Stimulated activated CD8-positive, alpha-beta memory T cell treated with anti-CD3 and anti-CD28 coated beads, Interleukin-12 subunit alpha, Interleukin-12 subunit beta, amount 100 ng/mL, for 24 hours (primary cell): ENCODE data around the gene ARFIP2.
"Not testable (repeated sequence)": the region's sequence is repeated elsewhere in the genome, so short reads cannot be mapped to it uniquely, and the experiment has no call there.

ENCODE experiments used
- DNase-seq: peaks from one replicate; pipeline ENCODE4 v3.0.0-alpha.2; 2020; ENCODE audit errors: extremely low read depth

The ARFIP2 gene

GRCh38 chr11:6481012-6481923 is at the start of gene ARFIP2, which contains the start of gene TIMM10B:
ARFIP2 (minus strand) TSS chr11:6481331; CDS start chr11:6480421, 910 bp downstream.
TIMM10B (plus strand) TSS chr11:6481501; CDS start chr11:6481517, 16 bp downstream.
- peak; percentile 95 for DNase-seq

GRCh38 chr11:6530848-6531247 is 49.7 kb upstream of the ARFIP2 start:
- no peak for DNase-seq

- DNase-seq = no peak
These were observed 48.1 kb upstream of the ARFIP2 start for GRCh38 chr11:6529266-6529665.

GRCh38 chr11:6526411-6527135 is 45.4 kb upstream of the ARFIP2 start:
- no peak for DNase-seq

- no peak for DNase-seq
These were observed 42.1 kb upstream of the ARFIP2 start for GRCh38 chr11:6523253-6523652.

GRCh38 chr11:6521946-6522345 is 40.8 kb upstream of the ARFIP2 start:
- not testable (repeated sequence) for DNase-seq

- no peak for DNase-seq
These were observed 39.1 kb upstream of the ARFIP2 start for GRCh38 chr11:6520265-6520664.

- DNase-seq = no peak
These were observed 35.7 kb upstream of the ARFIP2 start for GRCh38 chr11:6516865-6517264.

- DNase-seq = no peak
These were observed 24.6 kb upstream of the ARFIP2 start for GRCh38 chr11:6505577-6506240.

GRCh38 chr11:6504166-6504565 is 23.0 kb upstream of the ARFIP2 start:
- no peak for DNase-seq

GRCh38 chr11:6502382-6502781 is 21.3 kb upstream of the ARFIP2 start:
- no peak for DNase-seq

GRCh38 chr11:6498544-6498943 is 17.4 kb upstream of the ARFIP2 start:
- DNase-seq = no peak

- DNase-seq = no peak
These were observed 17.0 kb upstream of the ARFIP2 start for GRCh38 chr11:6498121-6498520.

- no peak for DNase-seq
These were observed 16.1 kb upstream of the ARFIP2 start, which contains the start of gene DNHD1 for GRCh38 chr11:6497069-6497839. DNHD1 (plus strand) TSS chr11:6497280; CDS start chr11:6498216, 936 bp downstream.

- no peak for DNase-seq
These were observed 8.2 kb upstream of the ARFIP2 start for GRCh38 chr11:6489306-6489705.

GRCh38 chr11:6488821-6489220 is 7.7 kb upstream of the ARFIP2 start:
- DNase-seq = no peak

- DNase-seq = no peak
These were observed 7.2 kb upstream of the ARFIP2 start for GRCh38 chr11:6488342-6488741.

- no peak for DNase-seq
These were observed 5.8 kb upstream of the ARFIP2 start for GRCh38 chr11:6486938-6487337.

GRCh38 chr11:6486256-6486655 is 5.1 kb upstream of the ARFIP2 start:
- DNase-seq = no peak

- no peak for DNase-seq
These were observed 4.5 kb upstream of the ARFIP2 start for GRCh38 chr11:6485661-6486060.

GRCh38 chr11:6483015-6483414 is 1.9 kb upstream of the ARFIP2 start:
- DNase-seq = no peak
